GM19025 (cell line): ENCODE results near the gene ZNF619.
A peak's percentile ranks its signal among the peaks of the same experiment; 100 is the strongest.

Experiments used
- ATAC-seq: cut with Tn5 transposase; IDR thresholded peaks from one replicate; pipeline ENCODE4 v1.9.1; 2021; ENCODE audit warnings: mild to moderate bottlenecking, low read depth, moderate library complexity; ENCODE audit not compliant: unreplicated experiment

The ZNF619 gene

GRCh38 chr3:40524568-40525285, 47.8 kb downstream of the ZNF619 start, which contains the start of gene ZNF621:
TSS of gene ZNF621 (plus strand) at chr3:40524960. CDS start at chr3:40525841, 881 bp downstream.
- ATAC-seq, result peak; percentile 99

DNA sequence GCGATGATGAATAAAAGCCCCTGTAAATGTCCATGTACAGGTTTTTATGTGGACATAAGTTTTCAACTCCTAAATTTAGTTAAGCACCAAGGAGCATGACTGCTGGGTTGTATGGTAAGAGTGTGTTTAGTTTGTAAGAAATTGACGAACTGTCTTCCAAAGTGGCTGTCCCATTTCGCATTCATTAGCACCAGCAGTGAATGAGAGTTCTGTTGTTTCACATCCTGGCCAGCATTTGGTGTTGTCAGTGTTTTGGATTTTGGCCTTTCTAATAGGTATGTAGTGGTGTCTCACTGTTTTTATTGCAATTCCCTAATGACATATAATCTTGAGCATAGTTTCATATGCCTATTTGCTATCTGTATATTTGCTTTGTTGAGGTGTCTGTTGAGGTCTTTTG, 51.5 kb downstream of the ZNF619 start:
- no peak for ATAC-seq

DNA sequence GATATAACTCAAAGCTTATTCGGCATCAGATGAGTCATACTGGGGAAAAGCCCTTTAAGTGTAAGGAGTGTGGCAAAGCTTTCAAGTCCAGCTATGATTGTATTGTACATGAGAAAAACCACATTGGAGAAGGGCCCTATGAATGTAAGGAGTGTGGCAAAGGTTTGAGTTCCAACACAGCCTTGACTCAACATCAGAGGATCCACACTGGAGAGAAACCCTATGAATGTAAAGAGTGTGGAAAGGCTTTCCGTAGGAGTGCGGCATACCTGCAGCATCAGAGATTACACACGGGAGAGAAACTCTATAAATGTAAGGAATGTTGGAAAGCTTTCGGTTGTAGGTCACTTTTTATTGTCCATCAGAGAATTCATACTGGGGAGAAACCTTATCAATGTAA, 55.3 kb downstream of the ZNF619 start:
- no peak for ATAC-seq

DNA sequence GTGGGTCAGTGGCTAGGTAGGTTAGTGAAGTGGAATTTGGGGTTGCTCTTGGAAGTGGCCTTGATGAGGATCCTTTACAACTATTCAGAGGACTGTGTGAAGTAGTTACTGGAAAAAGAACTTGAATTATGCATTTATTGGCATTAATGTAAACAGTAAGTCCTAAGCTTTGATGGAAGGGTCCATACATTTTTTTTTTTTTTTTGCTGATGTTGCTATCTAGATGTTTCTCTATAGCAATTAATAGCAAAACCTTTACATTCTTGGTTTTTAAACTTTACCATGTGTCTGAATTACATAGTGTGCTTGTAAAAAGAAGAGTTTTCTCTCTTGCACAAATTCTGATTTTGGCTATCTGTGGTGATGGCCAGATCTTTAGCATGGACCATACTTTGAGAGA, 57.4 kb downstream of the ZNF619 start:
- no peak for ATAC-seq
